Hepatocyte (in vitro differentiated cells): Measurements from ENCODE around the gene PDGFA. TPM values are rescaled to one million over a fixed set of nuclear protein-coding genes. Genes with fewer than 3 reads are reported as not detected.

Experiments
- DNase-seq: peaks from one replicate; pipeline ENCODE4 v3.0.0-alpha.2; 2016; ENCODE audit warnings: low spot score
- H2AFZ ChIP-seq: fragments of 200-600 bp; sonication (generic); 2 replicates; pipeline ENCODE4 v1.6.0; 2016; ENCODE audit warnings: antibody characterized with exemption, mild to moderate bottlenecking
- H3K27ac ChIP-seq: fragments of 200-600 bp; sonication (generic); 2 replicates; pipeline ENCODE4 v1.5.1; 2016; ENCODE audit warnings: mild to moderate bottlenecking
- H3K27me3 ChIP-seq: fragments of 200-600 bp; sonication (generic); 2 replicates; pipeline ENCODE4 v1.6.1; 2016
- H3K36me3 ChIP-seq: fragments of 200-600 bp; sonication (generic); replicated peaks from 2 replicates; pipeline ENCODE4 v1.5.1; 2016; ENCODE audit warnings: low read depth; ENCODE audit not compliant: insufficient read depth
- H3K4me1 ChIP-seq: fragments of 200-600 bp; sonication (generic); 2 replicates; pipeline ENCODE4 v1.5.1; 2016; ENCODE audit warnings: mild to moderate bottlenecking, moderate library complexity; ENCODE audit not compliant: insufficient read depth
- H3K4me2 ChIP-seq: fragments of 200-600 bp; sonication (generic); 2 replicates; pipeline ENCODE4 v1.6.0; 2016
- H3K4me3 ChIP-seq: fragments of 200-600 bp; sonication (generic); 2 replicates; pipeline ENCODE4 v1.5.1; 2016; ENCODE audit warnings: mild to moderate bottlenecking
- H3K79me2 ChIP-seq: fragments of 200-600 bp; sonication (generic); 2 replicates; pipeline ENCODE4 v1.6.0; 2017; ENCODE audit warnings: mild to moderate bottlenecking
- H3K9me2 ChIP-seq: fragments of 200-600 bp; sonication (generic); replicated peaks from 2 replicates; pipeline ENCODE4 v1.6.0; 2017; ENCODE audit warnings: mild to moderate bottlenecking; ENCODE audit not compliant: insufficient read depth
- H3K9me3 ChIP-seq: fragments of 200-600 bp; sonication (generic); 2 replicates; pipeline ENCODE4 v1.5.1; 2016; ENCODE audit warnings: low read depth, mild to moderate bottlenecking
- H4K20me1 ChIP-seq: fragments of 200-600 bp; sonication (generic); 2 replicates; pipeline ENCODE4 v1.6.0; 2016; ENCODE audit warnings: mild to moderate bottlenecking; ENCODE audit not compliant: insufficient read depth, poor library complexity, severe bottlenecking
- EZH2 ChIP-seq: fragments of 200-600 bp; sonication (generic); IDR thresholded peaks from 2 replicates; pipeline ENCODE4 v1.6.1; 2016; ENCODE audit warnings: antibody characterized with exemption, mild to moderate bottlenecking, borderline replicate concordance
- EZH2phosphoT487 ChIP-seq: fragments of 200-600 bp; sonication (generic); IDR thresholded peaks from one replicate; pipeline ENCODE4 v1.6.1; 2018; ENCODE audit warnings: antibody characterized with exemption, mild to moderate bottlenecking, low read depth, moderate library complexity; ENCODE audit not compliant: unreplicated experiment, severe bottlenecking
- WGBS: methylation state at CpG from one replicate; pipeline ENCODE4 v1.1.6; 2016; ENCODE audit warnings: low lambda C conversion rate; ENCODE audit errors: missing lambda C conversion rate; 5-methylcytosine and 5-hydroxymethylcytosine counted together
- polyA plus RNA-seq: library from polyadenylated mRNA; unstranded; fragments of >200 nt; fragmentation: Nextera tagmentation; extraction: Ambion mirVana; gene quantifications from 2 replicates; pipeline ENCODE4 v1.2.1, GENCODE V29; 2016
- total RNA-seq: library from RNA; depleted of rRNA; stranded (reverse); fragments of >200 nt; gene quantifications from 2 replicates; pipeline ENCODE4 v1.2.3, GENCODE V29; 2014
- TF ChIP-seq, protein P1 (sequence below): fragments of 200-600 bp; sonication (generic); IDR thresholded peaks from 2 replicates; pipeline ENCODE4 v1.5.1; 2016; ENCODE audit warnings: antibody characterized with exemption, mild to moderate bottlenecking; ENCODE audit not compliant: poor library complexity

Gene PDGFA
- total and polyA plus RNA-seq, 2 experiments from 2014 or later, result 30.7 to 63.1 TPM

DNA sequence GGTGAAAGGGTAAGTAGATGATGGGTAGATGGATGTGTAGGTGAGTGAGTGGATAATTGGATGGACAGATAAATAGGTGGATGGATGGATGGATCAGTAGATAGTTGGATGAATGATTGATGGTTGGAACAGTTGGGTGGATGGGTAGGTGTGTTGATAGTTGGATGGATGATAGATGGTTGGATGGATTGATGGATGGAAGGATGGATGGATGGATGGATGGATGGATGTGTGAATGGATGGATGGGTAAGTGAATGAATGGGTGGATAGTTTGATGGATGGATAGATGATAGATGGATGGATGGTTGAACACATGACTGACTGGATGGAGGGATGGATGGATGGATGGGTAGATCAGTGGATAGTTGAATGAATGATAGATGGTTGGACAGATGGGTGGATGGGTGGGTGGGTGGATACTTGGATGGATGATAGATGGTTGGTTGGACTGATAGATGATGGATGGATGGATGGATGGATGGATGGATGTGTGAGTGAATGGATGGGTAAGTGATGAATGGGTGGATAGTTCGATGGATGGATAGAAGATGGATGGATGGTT is 37.0 kb downstream of the PDGFA start:
- H3K4me3 ChIP-seq, result no peak overlapping the region
- H3K4me2 ChIP-seq, result no peak overlapping the region
- H3K79me2 ChIP-seq, result no peaks in the 10 kb centered on the region
- TF ChIP-seq EZH2phosphoT487 (no peak), EZH2 (no peak)
- TF ChIP-seq, protein P1, sequence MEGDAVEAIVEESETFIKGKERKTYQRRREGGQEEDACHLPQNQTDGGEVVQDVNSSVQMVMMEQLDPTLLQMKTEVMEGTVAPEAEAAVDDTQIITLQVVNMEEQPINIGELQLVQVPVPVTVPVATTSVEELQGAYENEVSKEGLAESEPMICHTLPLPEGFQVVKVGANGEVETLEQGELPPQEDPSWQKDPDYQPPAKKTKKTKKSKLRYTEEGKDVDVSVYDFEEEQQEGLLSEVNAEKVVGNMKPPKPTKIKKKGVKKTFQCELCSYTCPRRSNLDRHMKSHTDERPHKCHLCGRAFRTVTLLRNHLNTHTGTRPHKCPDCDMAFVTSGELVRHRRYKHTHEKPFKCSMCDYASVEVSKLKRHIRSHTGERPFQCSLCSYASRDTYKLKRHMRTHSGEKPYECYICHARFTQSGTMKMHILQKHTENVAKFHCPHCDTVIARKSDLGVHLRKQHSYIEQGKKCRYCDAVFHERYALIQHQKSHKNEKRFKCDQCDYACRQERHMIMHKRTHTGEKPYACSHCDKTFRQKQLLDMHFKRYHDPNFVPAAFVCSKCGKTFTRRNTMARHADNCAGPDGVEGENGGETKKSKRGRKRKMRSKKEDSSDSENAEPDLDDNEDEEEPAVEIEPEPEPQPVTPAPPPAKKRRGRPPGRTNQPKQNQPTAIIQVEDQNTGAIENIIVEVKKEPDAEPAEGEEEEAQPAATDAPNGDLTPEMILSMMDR, result no peak
- H3K9me3 ChIP-seq, result no peaks in the 10 kb centered on the region
- H3K27me3 ChIP-seq, result no peaks in the 10 kb centered on the region
- H3K4me1 ChIP-seq, result peaks cover 30% of the 10 kb centered on the region
- no peak overlapping the region for H2AFZ ChIP-seq
- no peaks in the 10 kb centered on the region for H4K20me1 ChIP-seq
- H3K9me2 ChIP-seq, result no peaks in the 10 kb centered on the region
- H3K36me3 ChIP-seq, result no peaks in the 10 kb centered on the region
- H3K27ac ChIP-seq, result no peak overlapping the region
- 100% methylated on average over 1 of the region's 1 CpG for WGBS
- DNase-seq, result no peak

DNA sequence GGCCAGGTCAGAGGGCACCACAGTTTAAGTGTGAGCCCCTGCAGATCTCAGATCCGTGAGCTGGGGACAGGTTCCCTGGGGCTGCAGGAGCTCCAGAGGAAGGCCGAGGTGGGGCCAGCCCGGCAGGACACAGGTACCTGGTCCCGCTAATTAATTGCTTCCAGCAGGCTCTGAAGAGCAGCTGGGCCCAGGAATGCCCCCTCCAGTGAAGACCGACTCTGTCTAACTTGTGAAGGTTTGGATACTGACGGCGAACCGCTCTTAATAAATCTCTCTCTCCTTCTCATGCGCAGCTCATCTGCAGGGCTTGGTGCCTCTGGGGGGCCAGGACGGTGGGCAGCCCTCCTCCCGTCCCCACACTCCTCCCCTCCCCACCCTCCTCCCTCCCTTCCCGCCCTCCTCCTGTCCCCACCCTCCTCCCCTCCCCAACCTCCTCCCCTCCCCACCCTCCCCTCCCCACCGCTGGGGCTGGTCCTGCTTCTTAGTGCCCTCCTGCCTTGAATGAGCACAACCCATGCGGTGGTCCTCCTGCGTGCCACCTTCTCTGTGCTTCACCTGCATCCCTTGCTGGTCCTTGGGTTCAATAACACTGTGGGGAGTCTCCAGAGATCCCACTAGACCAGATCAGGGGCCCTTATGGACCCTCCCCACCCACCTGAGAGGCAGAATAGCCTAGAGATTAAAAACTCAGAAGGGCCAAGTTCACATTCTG is 38.3 kb downstream of the PDGFA start:
- Histone ChIP-seq H3K27me3 (no peaks in the 10 kb centered on the region), H4K20me1 (no peaks in the 10 kb centered on the region), H3K4me2 (no peak overlapping the region), H3K27ac (no peak overlapping the region), H3K4me1 (peaks cover 30% of the 10 kb centered on the region), H3K9me2 (no peaks in the 10 kb centered on the region), H2AFZ (no peak overlapping the region), H3K79me2 (no peaks in the 10 kb centered on the region), H3K36me3 (no peaks in the 10 kb centered on the region), H3K9me3 (no peaks in the 10 kb centered on the region), H3K4me3 (no peak overlapping the region)
- TF ChIP-seq EZH2phosphoT487, result no peak
- TF ChIP-seq, protein P1, result no peak
- no peak for TF ChIP-seq EZH2
- no peak for DNase-seq
- 68% methylated on average over 10 of the region's 15 CpGs for WGBS

DNA sequence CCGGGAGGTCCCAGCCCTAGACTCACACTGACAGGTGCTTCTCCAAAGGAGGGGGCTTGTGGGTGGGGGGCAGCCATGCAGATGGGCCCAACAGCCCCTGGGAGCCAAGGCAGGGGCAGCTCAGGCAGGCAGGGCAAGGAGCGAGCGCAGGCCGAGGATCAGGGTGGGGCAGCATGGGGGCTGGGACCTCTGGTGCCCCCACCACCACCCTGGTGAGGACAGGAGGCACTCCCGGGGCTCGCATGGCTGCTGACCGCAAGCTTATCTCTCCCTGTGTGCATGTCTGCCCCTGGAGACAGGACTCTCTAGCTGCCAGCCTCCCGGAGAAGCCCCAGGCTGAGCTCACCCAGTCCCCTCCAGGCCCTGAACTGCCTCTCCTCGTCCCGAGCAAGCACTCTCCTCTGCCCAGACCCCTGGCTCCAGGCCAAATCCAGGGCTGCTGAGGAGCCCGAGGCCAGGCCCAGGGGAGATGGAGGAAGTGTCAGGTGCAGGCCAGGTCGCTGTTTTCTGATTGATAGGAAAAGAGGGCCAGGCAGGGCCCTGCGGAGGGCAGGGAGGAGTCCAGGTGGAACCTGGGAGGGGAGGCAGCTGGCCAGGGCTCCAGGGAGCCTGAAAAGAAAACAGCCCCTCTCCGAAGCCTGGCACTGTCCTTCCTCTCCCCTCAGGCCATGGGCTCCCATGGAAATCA is 39.0 kb downstream of the PDGFA start:
- Histone ChIP-seq H3K27ac (no peak overlapping the region), H3K27me3 (no peaks in the 10 kb centered on the region), H3K79me2 (no peaks in the 10 kb centered on the region), H3K36me3 (no peaks in the 10 kb centered on the region), H3K4me3 (no peak overlapping the region), H2AFZ (no peak overlapping the region), H4K20me1 (no peaks in the 10 kb centered on the region), H3K4me2 (no peak overlapping the region), H3K4me1 (peaks cover 28% of the 10 kb centered on the region), H3K9me3 (no peaks in the 10 kb centered on the region), H3K9me2 (no peaks in the 10 kb centered on the region)
- no peak for DNase-seq
- WGBS, result 48% methylated on average over 14 of the region's 14 CpGs
- TF ChIP-seq EZH2, result no peak
- TF ChIP-seq EZH2phosphoT487, result no peak
- TF ChIP-seq, protein P1, result no peak
